Rectal smooth muscle tissue (tissue), 1 donor: ENCODE results near the gene PDE8B.

Experiments
- H3K27ac ChIP-seq: one replicate; pipeline ENCODE4 v1.7.0; 2013; ENCODE audit warnings: low read depth, low read length, inconsistent platforms
- H3K27me3 ChIP-seq: one replicate; pipeline ENCODE4 v1.7.0; 2013; ENCODE audit warnings: low read length; ENCODE audit not compliant: control insufficient read depth, insufficient read depth
- H3K36me3 ChIP-seq: one replicate; pipeline ENCODE4 v1.7.0; 2013; ENCODE audit warnings: low read length; ENCODE audit not compliant: control insufficient read depth, insufficient read depth
- H3K4me1 ChIP-seq: one replicate; pipeline ENCODE4 v1.7.0; 2013; ENCODE audit warnings: low read length; ENCODE audit not compliant: control insufficient read depth, insufficient read depth
- H3K4me3 ChIP-seq: one replicate; pipeline ENCODE4 v1.7.0; 2013; ENCODE audit warnings: low read length
- H3K9ac ChIP-seq: one replicate; pipeline ENCODE4 v1.7.0; 2013; ENCODE audit warnings: low read length

PDE8B gene

GRCh38 chr5:77222722-77223121, 12.2 kb downstream of the PDE8B start:
- Histone ChIP-seq H3K4me1 (no peaks in the 10 kb centered on the region), H3K4me3 (no peak overlapping the region), H3K27ac (no peak overlapping the region), H3K27me3 (no peaks in the 10 kb centered on the region), H3K36me3 (no peaks in the 10 kb centered on the region), H3K9ac (no peak overlapping the region)

- Histone ChIP-seq H3K4me3 (no peak overlapping the region), H3K9ac (no peak overlapping the region), H3K27me3 (no peaks in the 10 kb centered on the region), H3K4me1 (no peaks in the 10 kb centered on the region), H3K36me3 (no peaks in the 10 kb centered on the region), H3K27ac (no peak overlapping the region)
Observed at GRCh38 chr5:77223653-77224052, 13.2 kb downstream of the PDE8B start.

- H3K27me3 ChIP-seq, result no peaks in the 10 kb centered on the region
- H3K36me3 ChIP-seq, result no peaks in the 10 kb centered on the region
- H3K27ac ChIP-seq, result no peak overlapping the region
Observed at GRCh38 chr5:77224672-77225355, 14.3 kb downstream of the PDE8B start.

GRCh38 chr5:77225531-77225930, 15.1 kb downstream of the PDE8B start:
- no peaks in the 10 kb centered on the region for H3K4me1 ChIP-seq
- no peak overlapping the region for H3K9ac ChIP-seq
- H3K27me3 ChIP-seq, result no peaks in the 10 kb centered on the region
- no peak overlapping the region for H3K4me3 ChIP-seq
- no peaks in the 10 kb centered on the region for H3K36me3 ChIP-seq
- no peak overlapping the region for H3K27ac ChIP-seq

More at GRCh38 chr5:77224672-77225355, 14.3 kb downstream of the PDE8B start:
- no peak overlapping the region for H3K4me3 ChIP-seq
- H3K9ac ChIP-seq, result no peak overlapping the region
- no peaks in the 10 kb centered on the region for H3K4me1 ChIP-seq

DNA sequence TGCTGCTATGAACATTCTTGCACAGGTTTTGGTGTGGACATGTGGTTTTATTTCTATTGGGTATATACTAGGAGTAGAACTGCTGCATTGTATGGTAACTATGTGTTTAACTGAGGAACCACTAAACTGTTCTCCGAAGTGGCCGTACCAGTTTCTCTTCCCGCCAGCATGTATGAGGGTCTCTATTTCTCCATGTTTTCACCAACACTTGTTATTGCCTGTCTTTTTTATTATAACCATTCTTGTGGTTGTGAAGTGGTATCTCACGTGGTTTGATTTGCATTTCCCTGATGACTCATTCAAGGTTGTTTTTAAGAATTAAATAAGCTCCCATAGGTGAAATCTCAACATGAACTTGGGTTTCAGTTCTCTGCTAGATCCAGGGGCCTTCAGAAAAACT, 19.4 kb downstream of the PDE8B start:
- Histone ChIP-seq H3K4me3 (no peak overlapping the region), H3K4me1 (no peaks in the 10 kb centered on the region)

DNA sequence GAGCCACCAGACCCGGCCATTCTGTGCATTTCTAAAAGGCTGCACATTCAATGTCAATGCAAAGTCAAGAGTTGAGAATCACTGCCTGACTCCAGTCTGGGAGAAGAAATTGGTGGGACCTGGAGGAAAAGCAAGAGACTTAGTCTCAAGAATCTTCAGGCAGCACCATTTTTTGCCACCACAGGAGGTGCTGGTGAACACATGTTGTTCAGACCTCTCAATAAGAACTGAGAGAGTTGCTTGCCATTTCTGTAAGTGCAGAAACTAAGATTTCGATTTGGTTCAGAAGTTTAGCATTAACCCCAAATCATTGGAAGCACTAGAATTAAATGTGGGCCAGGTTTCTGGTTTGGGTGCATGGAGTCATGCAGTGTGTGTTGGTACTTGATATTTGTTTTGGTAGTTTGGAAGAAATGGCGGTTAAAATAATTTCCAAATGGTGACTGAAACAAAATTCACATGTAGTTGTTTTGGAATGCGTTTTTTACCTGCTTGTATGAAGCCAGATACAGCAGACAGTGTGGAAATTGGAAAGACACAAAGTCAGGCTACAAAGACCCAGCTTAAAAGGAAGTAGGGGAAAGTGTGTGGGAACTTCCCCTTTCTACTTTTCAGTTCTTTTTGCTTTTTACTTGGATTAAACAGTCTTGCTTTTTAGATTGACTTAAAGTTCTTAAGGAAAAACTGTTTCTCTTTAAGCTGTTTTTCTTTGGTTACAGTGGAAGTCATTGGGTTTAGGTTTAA, 20.4 kb downstream of the PDE8B start:
- Histone ChIP-seq H3K36me3 (no peaks in the 10 kb centered on the region), H3K4me3 (no peak overlapping the region), H3K27ac (no peak overlapping the region), H3K4me1 (no peaks in the 10 kb centered on the region), H3K9ac (no peak overlapping the region), H3K27me3 (no peaks in the 10 kb centered on the region)

More for the DNA sequence above, 19.4 kb downstream of the PDE8B start:
- no peaks in the 10 kb centered on the region for H3K27me3 ChIP-seq
- no peak overlapping the region for H3K27ac ChIP-seq
- no peaks in the 10 kb centered on the region for H3K36me3 ChIP-seq
- H3K9ac ChIP-seq, result no peak overlapping the region

DNA sequence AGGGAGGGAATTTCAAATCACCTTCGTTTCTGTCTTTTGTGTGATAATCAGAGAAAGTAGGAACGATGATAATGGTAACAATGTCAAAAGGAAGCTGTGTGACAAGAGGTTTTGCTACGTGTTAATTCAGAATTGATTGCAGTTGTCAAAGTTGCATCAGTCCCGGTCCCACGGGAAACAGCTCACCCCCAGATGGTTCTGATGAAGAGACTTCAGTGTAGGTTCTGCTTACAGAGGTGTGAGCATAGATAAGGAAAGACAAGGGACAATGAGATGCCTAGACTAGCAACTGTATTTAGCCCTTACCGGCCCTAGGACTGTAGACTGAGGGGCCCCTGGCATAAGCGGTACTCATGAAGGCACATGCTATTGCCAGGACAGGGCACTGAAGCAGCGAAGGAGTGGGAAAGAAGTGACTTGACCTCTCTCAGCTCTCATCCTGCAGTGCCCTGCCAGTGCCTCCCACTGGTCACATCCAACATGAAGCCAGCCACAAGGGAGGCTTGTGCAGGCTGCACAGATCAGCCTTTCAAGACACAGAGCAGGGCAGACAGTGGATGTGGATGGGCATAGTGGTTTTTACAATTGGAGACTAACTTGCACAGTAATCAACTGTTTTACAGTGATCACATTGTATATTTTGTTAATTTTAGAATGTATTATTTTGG, 21.1 kb downstream of the PDE8B start:
- H3K9ac ChIP-seq, result no peak overlapping the region
- no peak overlapping the region for H3K27ac ChIP-seq
- no peaks in the 10 kb centered on the region for H3K27me3 ChIP-seq
- no peak overlapping the region for H3K4me3 ChIP-seq
- H3K4me1 ChIP-seq, result no peaks in the 10 kb centered on the region
- no peaks in the 10 kb centered on the region for H3K36me3 ChIP-seq

DNA sequence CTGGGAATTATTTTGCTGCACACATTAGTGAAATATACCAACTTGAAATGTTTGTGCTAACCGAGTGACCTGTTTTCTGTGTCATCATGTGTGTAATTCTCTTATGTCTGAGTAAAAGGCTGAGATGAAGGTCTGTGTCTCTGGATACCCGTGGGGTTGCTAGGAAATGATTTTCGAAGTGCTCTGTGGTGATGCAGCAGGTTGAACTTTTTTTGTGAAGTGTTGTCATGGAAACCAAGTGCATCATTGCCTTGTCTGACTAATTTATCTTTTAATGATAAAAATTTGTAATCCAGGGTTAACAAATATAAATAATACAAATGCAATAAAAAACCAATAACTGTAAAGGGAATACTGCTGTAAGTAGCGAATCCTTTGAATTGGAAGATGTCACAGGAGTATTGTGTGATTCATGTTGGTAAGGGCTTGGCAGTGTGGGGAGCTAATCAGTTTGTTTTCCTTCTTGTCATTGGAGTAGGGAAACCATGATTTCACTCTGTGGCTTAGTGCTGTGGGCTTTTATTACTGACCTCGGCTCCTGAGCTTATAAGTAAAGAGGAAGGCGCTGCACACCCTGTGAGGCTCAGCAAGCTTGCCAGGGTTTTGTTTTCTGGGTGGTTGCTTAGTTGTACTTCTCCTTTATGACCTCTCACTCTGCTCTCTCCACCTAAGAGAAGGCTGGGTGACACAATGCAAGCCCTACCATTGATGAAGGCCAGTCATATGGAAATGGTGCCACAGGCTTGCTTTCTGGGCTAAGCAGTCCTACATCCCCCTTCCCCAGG, 22.3 kb downstream of the PDE8B start:
- Histone ChIP-seq H3K4me3 (no peak overlapping the region), H3K27me3 (no peaks in the 10 kb centered on the region), H3K27ac (no peak overlapping the region), H3K4me1 (no peaks in the 10 kb centered on the region), H3K9ac (no peak overlapping the region), H3K36me3 (no peaks in the 10 kb centered on the region)

DNA sequence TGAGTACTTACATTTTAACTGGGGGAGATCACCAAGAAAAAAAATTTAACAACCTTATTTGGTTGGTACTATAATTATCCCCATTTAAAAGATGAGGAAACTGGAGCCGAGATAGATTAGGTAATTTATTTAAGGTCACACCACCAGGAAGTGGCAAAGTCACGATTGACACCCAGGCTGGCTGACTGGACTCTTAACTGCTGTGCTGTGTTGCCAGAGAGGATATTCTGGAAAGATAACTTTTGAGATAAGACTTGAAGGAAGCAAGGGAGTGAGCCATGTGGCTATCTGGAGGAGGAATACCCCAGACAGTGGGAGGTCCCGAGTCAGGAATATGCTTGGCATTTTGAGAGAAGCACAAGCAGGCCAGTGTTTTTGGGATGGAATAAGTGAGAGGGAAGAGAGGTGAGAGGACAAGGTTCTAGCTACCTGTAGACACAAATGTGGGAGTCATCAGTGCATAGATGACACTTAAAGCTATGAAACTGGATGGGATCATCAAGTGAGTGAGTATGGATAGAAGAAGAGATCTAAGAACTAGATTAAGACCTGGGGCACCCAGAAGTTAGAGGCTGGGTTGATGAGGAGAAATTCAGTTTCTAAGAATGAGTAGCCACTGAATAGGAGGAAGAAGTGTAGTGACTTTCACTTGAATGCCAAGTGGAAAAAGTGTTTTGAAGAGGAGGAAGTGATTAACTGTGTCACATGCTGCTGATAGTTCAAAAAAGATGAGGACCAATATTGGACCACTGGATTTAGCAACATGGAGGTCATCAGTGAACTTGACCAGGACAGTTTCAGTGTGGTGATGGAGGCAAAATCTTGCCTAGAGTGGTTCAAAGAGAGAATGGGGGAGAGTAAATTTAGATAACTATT, 25.6 kb downstream of the PDE8B start:
- H3K4me1 ChIP-seq, result no peaks in the 10 kb centered on the region
- no peak overlapping the region for H3K9ac ChIP-seq
- H3K27me3 ChIP-seq, result no peaks in the 10 kb centered on the region
- no peak overlapping the region for H3K4me3 ChIP-seq
- H3K27ac ChIP-seq, result no peak overlapping the region
- no peaks in the 10 kb centered on the region for H3K36me3 ChIP-seq

- Histone ChIP-seq H3K9ac (no peak overlapping the region), H3K4me3 (no peak overlapping the region), H3K4me1 (no peaks in the 10 kb centered on the region), H3K27ac (no peak overlapping the region), H3K27me3 (no peaks in the 10 kb centered on the region), H3K36me3 (no peaks in the 10 kb centered on the region)
Observed at GRCh38 chr5:77239126-77239741, 28.8 kb downstream of the PDE8B start.

DNA sequence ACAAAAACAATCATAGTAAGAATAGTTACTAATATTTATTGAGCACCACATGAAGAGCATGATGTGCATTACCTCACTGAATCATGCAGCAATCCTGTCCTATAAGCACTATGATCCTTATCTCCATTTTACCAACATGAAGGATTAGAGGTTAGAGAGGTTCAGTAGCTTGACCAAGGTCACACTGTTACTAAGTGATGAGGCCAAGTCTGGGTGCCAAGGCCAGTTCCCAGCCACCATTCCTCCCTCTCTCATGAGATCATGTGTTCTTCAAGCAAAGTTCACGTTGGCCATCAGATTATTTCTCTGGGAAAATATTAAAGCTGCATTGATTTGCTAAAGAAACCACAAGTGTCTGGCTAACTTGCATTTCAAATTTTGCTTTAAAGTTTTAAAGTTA, 31.0 kb downstream of the PDE8B start:
- Histone ChIP-seq H3K4me1 (no peaks in the 10 kb centered on the region), H3K27me3 (no peaks in the 10 kb centered on the region), H3K9ac (no peak overlapping the region), H3K4me3 (no peak overlapping the region), H3K36me3 (no peaks in the 10 kb centered on the region), H3K27ac (no peak overlapping the region)
